Activated B cell treated with CpG ODN at 0.5 μM for 24 hours (primary cell): ENCODE measurements around the gene ST6GALNAC4. TPM values are rescaled to one million over a fixed set of nuclear protein-coding genes. Genes with fewer than 3 reads are reported as not detected.
A peak's percentile ranks its signal among the peaks of the same experiment; 100 is the strongest.
"Not testable (repeated sequence)": the region's sequence is repeated elsewhere in the genome, so short reads cannot be mapped to it uniquely, and the experiment has no call there.

Experiments
- ATAC-seq: fragments of 200-7000 bp; cut with Tn5 transposase; one replicate; pipeline ENCODE4 v1.10.0; 2021; ENCODE audit warnings: low read depth, mild to moderate bottlenecking, moderate library complexity
- CTCF ChIA-PET: fragments of 350-600 bp; sonication (Branson Sonifier 250); formaldehyde crosslinking; loops from one replicate; lab custom pipeline; 2021; ENCODE audit warnings: antibody characterized with exemption; lab: Charles Lee
- POLR2A ChIA-PET: fragments of 350-600 bp; sonication (Branson Sonifier 250); formaldehyde crosslinking; loops from one replicate; lab custom pipeline; 2021; ENCODE audit warnings: antibody characterized with exemption; lab: Charles Lee
- DNase-seq: peaks from one replicate; pipeline ENCODE4 v3.0.0; 2022
- H3K27ac Mint-ChIP-seq: one replicate; pipeline ENCODE4 v1.8.0; 2020; ENCODE audit warnings: mixed read lengths
- H3K27me3 Mint-ChIP-seq: one replicate; pipeline ENCODE4 v1.8.0; 2021; ENCODE audit warnings: mixed read lengths
- H3K36me3 Mint-ChIP-seq: one replicate; pipeline ENCODE4 v1.8.0; 2021; ENCODE audit warnings: low read depth, mixed read lengths
- H3K4me1 Mint-ChIP-seq: one replicate; pipeline ENCODE4 v1.8.0; 2021; ENCODE audit warnings: mixed read lengths
- H3K4me3 Mint-ChIP-seq: one replicate; pipeline ENCODE4 v1.8.0; 2020; ENCODE audit warnings: mild to moderate bottlenecking, mixed read lengths
- H3K9me3 Mint-ChIP-seq: one replicate; pipeline ENCODE4 v1.8.0; 2020; ENCODE audit warnings: mixed read lengths
- intact Hi-C: fragments of 100-400 bp; cut with micrococcal nuclease; formaldehyde crosslinking; loops from one replicate; pipeline ENCODE4 v1.15.1; 2024
- total RNA-seq: library from RNA; stranded (reverse); gene quantifications from 2 replicates; pipeline ENCODE4 v1.2.3, GENCODE V29; 2022
- TF ChIP-seq, protein P1 (sequence below): fragments of 200-600 bp; IDR thresholded peaks from one replicate; pipeline ENCODE4 v1.8.0; 2022; ENCODE audit warnings: antibody characterized with exemption, mild to moderate bottlenecking

Gene ST6GALNAC4
- total RNA-seq, 1 donor from 2014 or later = 85.4 TPM

- TF ChIP-seq, protein P1, sequence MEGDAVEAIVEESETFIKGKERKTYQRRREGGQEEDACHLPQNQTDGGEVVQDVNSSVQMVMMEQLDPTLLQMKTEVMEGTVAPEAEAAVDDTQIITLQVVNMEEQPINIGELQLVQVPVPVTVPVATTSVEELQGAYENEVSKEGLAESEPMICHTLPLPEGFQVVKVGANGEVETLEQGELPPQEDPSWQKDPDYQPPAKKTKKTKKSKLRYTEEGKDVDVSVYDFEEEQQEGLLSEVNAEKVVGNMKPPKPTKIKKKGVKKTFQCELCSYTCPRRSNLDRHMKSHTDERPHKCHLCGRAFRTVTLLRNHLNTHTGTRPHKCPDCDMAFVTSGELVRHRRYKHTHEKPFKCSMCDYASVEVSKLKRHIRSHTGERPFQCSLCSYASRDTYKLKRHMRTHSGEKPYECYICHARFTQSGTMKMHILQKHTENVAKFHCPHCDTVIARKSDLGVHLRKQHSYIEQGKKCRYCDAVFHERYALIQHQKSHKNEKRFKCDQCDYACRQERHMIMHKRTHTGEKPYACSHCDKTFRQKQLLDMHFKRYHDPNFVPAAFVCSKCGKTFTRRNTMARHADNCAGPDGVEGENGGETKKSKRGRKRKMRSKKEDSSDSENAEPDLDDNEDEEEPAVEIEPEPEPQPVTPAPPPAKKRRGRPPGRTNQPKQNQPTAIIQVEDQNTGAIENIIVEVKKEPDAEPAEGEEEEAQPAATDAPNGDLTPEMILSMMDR = no peak
- Mint-ChIP-seq H3K9me3 (no peaks in the 10 kb centered on the region), H3K4me1 (peaks cover 3% of the 10 kb centered on the region), H3K36me3 (no peaks in the 10 kb centered on the region), H3K27ac (no peak overlapping the region), H3K4me3 (no peak overlapping the region), H3K27me3 (no peaks in the 10 kb centered on the region)
- ChIA-PET CTCF (interaction anchor here (0.8 to 4.2 kb wide), 5 partner anchors 46 to 282 kb away, joined by 3 to 48 read pairs (median 39); partner anchors contain the start of genes CDK9 and TOR2A), POLR2A (interaction anchor here (2.5 kb wide), 1 partner anchor 137 kb away, joined by 14 read pairs; the partner anchor contains the start of gene TOR2A)
- no peak for DNase-seq
- no peak for ATAC-seq
- intact Hi-C loops = loop anchor here (2.0 kb wide), 1 partner anchor 45 kb away; the partner anchor contains the start of gene ST6GALNAC4
These were observed 45.3 kb downstream of the ST6GALNAC4 start for GRCh38 chr9:127871531-127871930.

GRCh38 chr9:127870887-127871286 lies 46.0 kb downstream of the ST6GALNAC4 start:
- no peaks in the 10 kb centered on the region for H3K36me3 Mint-ChIP-seq
- ATAC-seq (no peak), DNase-seq (no peak)
- H3K4me3 Mint-ChIP-seq = no peak overlapping the region
- peaks cover 8% of the 10 kb centered on the region for H3K4me1 Mint-ChIP-seq
- ChIA-PET CTCF (interaction anchor here (0.8 to 4.2 kb wide), 16 partner anchors 11 to 284 kb away, joined by 3 to 48 read pairs (median 7); partner anchors contain the start of genes CDK9, ENG, FPGS and PTRH1), POLR2A (interaction anchor here (1.1 to 2.5 kb wide), 2 partner anchors 79 to 136 kb away, joined by 7 to 14 read pairs; partner anchors contain the start of gene TOR2A)
- H3K27ac Mint-ChIP-seq = no peak overlapping the region
- intact Hi-C loops = loop anchor here (1.0 to 2.0 kb wide), 8 partner anchors 46 to 367 kb away; partner anchors contain the start of genes CDK9, FPGS, ST6GALNAC4 and TOR2A
- TF ChIP-seq, protein P1 = no peak
- H3K9me3 Mint-ChIP-seq = no peaks in the 10 kb centered on the region
- H3K27me3 Mint-ChIP-seq = no peaks in the 10 kb centered on the region

DNA sequence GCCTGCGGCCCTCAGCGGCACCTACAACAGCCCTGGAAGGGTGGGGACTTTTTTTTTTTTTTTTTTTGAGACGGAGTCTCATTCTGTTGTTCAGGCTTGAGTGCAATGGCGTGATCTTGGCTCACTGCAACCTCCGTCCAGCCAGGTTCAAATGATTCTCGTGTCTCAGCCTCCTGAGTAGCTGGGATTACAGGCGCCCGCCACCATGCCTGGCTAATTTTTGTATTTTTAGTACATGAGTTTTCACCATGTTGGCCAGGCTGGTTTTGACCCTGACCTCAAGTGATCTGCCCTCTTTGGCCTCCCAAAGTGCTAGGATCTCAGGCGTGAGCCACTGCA lies 46.7 kb downstream of the ST6GALNAC4 start:
- not testable (repeated sequence) for H3K4me3 Mint-ChIP-seq, H3K9me3 Mint-ChIP-seq, DNase-seq, H3K36me3 Mint-ChIP-seq, H3K27me3 Mint-ChIP-seq, ATAC-seq, H3K27ac Mint-ChIP-seq
- intact Hi-C loops = loop anchor here (1.0 to 2.0 kb wide), 8 partner anchors 47 to 366 kb away; partner anchors contain the start of genes CDK9, FPGS, ST6GALNAC4 and TOR2A
- peaks cover 16% of the 10 kb centered on the region for H3K4me1 Mint-ChIP-seq
- CTCF ChIA-PET = interaction anchor here (0.6 to 4.2 kb wide), 37 partner anchors 8 to 655 kb away, joined by 3 to 48 read pairs (median 5); partner anchors contain the start of genes AK1, CDK9, ENG and FPGS
- POLR2A ChIA-PET = interaction anchor here (0.7 to 2.5 kb wide), 16 partner anchors 8 to 419 kb away, joined by 3 to 16 read pairs (median 4); partner anchors contain the start of genes CDK9, FPGS, LRSAM1 and RPL12

- no peak overlapping the region for H3K27ac Mint-ChIP-seq
- no peaks in the 10 kb centered on the region for H3K27me3 Mint-ChIP-seq
- H3K4me3 Mint-ChIP-seq = no peak overlapping the region
- TF ChIP-seq, protein P1 = no peak
- H3K4me1 Mint-ChIP-seq = peaks cover 22% of the 10 kb centered on the region
- H3K9me3 Mint-ChIP-seq = no peaks in the 10 kb centered on the region
- POLR2A ChIA-PET = interaction anchor here (0.6 to 2.5 kb wide), 18 partner anchors 9 to 418 kb away, joined by 3 to 16 read pairs (median 4); partner anchors contain the start of genes CDK9, FPGS, LRSAM1 and RPL12
- intact Hi-C loops = loop anchor here (1.0 to 2.0 kb wide), 9 partner anchors 47 to 655 kb away; partner anchors contain the start of genes CDK9, FPGS, ST6GALNAC4 and TOR2A
- ATAC-seq (peak; percentile 79), DNase-seq (peak; percentile 81)
- H3K36me3 Mint-ChIP-seq = no peaks in the 10 kb centered on the region
- CTCF ChIA-PET = interaction anchor here (0.6 to 4.2 kb wide), 41 partner anchors 8 to 655 kb away, joined by 3 to 48 read pairs (median 5); partner anchors contain the start of genes AK1, CDK9, ENG and FPGS
These were observed 47.3 kb downstream of the ST6GALNAC4 start for GRCh38 chr9:127869310-127870152.

GRCh38 chr9:127868278-127868902 lies 48.5 kb downstream of the ST6GALNAC4 start:
- DNase-seq = no peak
- no peak for ATAC-seq
- no peaks in the 10 kb centered on the region for H3K9me3 Mint-ChIP-seq
- POLR2A ChIA-PET = interaction anchor here (0.7 kb wide), 1 partner anchor 13 kb away, joined by 6 read pairs; no protein-coding TSS in a partner anchor
- H3K4me1 Mint-ChIP-seq = peaks cover 22% of the 10 kb centered on the region
- H3K27ac Mint-ChIP-seq = peak overlapping the region; percentile 4
- CTCF ChIA-PET = interaction anchor here (0.6 to 4.2 kb wide), 9 partner anchors 50 to 279 kb away, joined by 3 to 48 read pairs (median 25); partner anchors contain the start of genes CDK9 and TOR2A
- H3K27me3 Mint-ChIP-seq = no peaks in the 10 kb centered on the region
- TF ChIP-seq, protein P1 = no peak
- H3K4me3 Mint-ChIP-seq = no peak overlapping the region
- no peaks in the 10 kb centered on the region for H3K36me3 Mint-ChIP-seq
- intact Hi-C loops = loop anchor here (2.0 kb wide), 1 partner anchor 654 kb away; no protein-coding TSS in a partner anchor
